ENCODE measurements around the gene RALGPS1. TPM values are rescaled to one million over a fixed set of nuclear protein-coding genes. Genes with fewer than 3 reads are reported as not detected.

The RALGPS1 gene
- 1 to 10 TPM; 1.6 to 2.4 TPM for total RNA-seq
- polyA plus RNA-seq = 3.2 TPM

GRCh38 chr9:126914458-126915280, at the start of gene RALGPS1:
Gene RALGPS1 (plus strand): TSS chr9:126914782. CDS start chr9:126962290, 47,508 bp downstream.
- Histone ChIP-seq H3K27me3 (ENCODE audit: insufficient read depth, low read length, poor library complexity, severe bottlenecking) (no peaks in the 10 kb centered on the region), H3K4me1 (ENCODE audit: insufficient read depth, low read length) (peaks cover 6% of the 10 kb centered on the region), H3K4me3 (ENCODE audit: low read length) (peak within 1 kb of the TSS; percentile 45), H3K36me3 (ENCODE audit: insufficient read depth, low read length) (no peaks in the 10 kb centered on the region), H3K9me3 (ENCODE audit: low read length) (no peaks in the 10 kb centered on the region), H3K27ac (ENCODE audit: low read depth, low read length) (no peak within 1 kb of the TSS)
- H3K36me3 Mint-ChIP-seq = peaks cover 0 to 3% (median 0%) of the 10 kb centered on the region in 3 donors
- peak within 1 kb of the TSS; percentile 77 to 93 (median 84) for H3K4me3 Mint-ChIP-seq
- ChIA-PET CTCF (interaction anchor here (1.1 to 1.5 kb wide), 2 partner anchors 50 to 56 kb away, joined by 4 to 5 read pairs; no protein-coding TSS in a partner anchor), POLR2A (interaction anchor here (0.7 to 1.0 kb wide), 2 partner anchors 219 to 473 kb away, joined by 3 to 4 read pairs; no protein-coding TSS in a partner anchor)
- H3K4me1 Mint-ChIP-seq = peaks cover 8 to 13% (median 11%) of the 10 kb centered on the region in 3 donors
- H3K27ac Mint-ChIP-seq = peak within 1 kb of the TSS in 7 of 8 donors; percentile 46 to 76 (median 68)
- peaks cover 0 to 2% (median 0%) of the 10 kb centered on the region in 5 donors for H3K9me3 Mint-ChIP-seq
- DNase-seq = peak; percentile 83 to 91 (median 87)
- peaks cover 0 to 4% of the 10 kb centered on the region in 2 donors for H3K27me3 Mint-ChIP-seq

GRCh38 chr9:126869368-126869767, 45.2 kb upstream of the RALGPS1 start:
- DNase-seq = no peak
- CTCF ChIA-PET = no interaction called here
- H3K36me3 Mint-ChIP-seq = peaks cover 3 to 42% (median 9%) of the 10 kb centered on the region in 3 donors
- H3K9me3 ChIP-seq (ENCODE audit: low read length) = no peaks in the 10 kb centered on the region
- H3K27ac ChIP-seq (ENCODE audit: low read depth, low read length) = no peak overlapping the region
- H3K9me3 Mint-ChIP-seq = no peaks in the 10 kb centered on the region
- H3K27me3 Mint-ChIP-seq = no peaks in the 10 kb centered on the region
- POLR2A ChIA-PET = no interaction called here
- no peak overlapping the region for H3K4me3 ChIP-seq (ENCODE audit: low read length)
- peaks cover 28 to 53% (median 52%) of the 10 kb centered on the region in 3 donors for H3K4me1 Mint-ChIP-seq
- H3K27ac Mint-ChIP-seq = peak overlapping the region in 2 of 8 donors; percentile 55 to 63
- H3K27me3 ChIP-seq (ENCODE audit: insufficient read depth, low read length, poor library complexity, severe bottlenecking) = no peaks in the 10 kb centered on the region
- no peaks in the 10 kb centered on the region for H3K4me1 ChIP-seq (ENCODE audit: insufficient read depth, low read length)
- no peak overlapping the region for H3K4me3 Mint-ChIP-seq
- no peaks in the 10 kb centered on the region for H3K36me3 ChIP-seq (ENCODE audit: insufficient read depth, low read length)

GRCh38 chr9:126872516-126872915, 42.1 kb upstream of the RALGPS1 start:
- H3K36me3 Mint-ChIP-seq = peaks cover 0 to 19% (median 0%) of the 10 kb centered on the region in 3 donors
- peak overlapping the region in 6 of 8 donors; percentile 10 to 84 (median 44) for H3K27ac Mint-ChIP-seq

GRCh38 chr9:126874546-126875314, 39.9 kb upstream of the RALGPS1 start:
- Histone ChIP-seq H3K4me3 (ENCODE audit: low read length) (no peak overlapping the region), H3K9me3 (ENCODE audit: low read length) (no peaks in the 10 kb centered on the region), H3K4me1 (ENCODE audit: insufficient read depth, low read length) (no peaks in the 10 kb centered on the region), H3K27ac (ENCODE audit: low read depth, low read length) (no peak overlapping the region), H3K36me3 (ENCODE audit: insufficient read depth, low read length) (peaks cover 5% of the 10 kb centered on the region), H3K27me3 (ENCODE audit: insufficient read depth, low read length, poor library complexity, severe bottlenecking) (no peaks in the 10 kb centered on the region)
- Mint-ChIP-seq H3K36me3 (peaks cover 0 to 12% (median 3%) of the 10 kb centered on the region in 3 donors), H3K4me3 (no peak overlapping the region), H3K4me1 (peaks cover 43 to 60% (median 51%) of the 10 kb centered on the region in 3 donors), H3K27me3 (no peaks in the 10 kb centered on the region), H3K9me3 (no peaks in the 10 kb centered on the region), H3K27ac (peak overlapping the region in 5 of 8 donors; percentile 7 to 91 (median 9))
- no peak for DNase-seq
- POLR2A ChIA-PET = no interaction called here
- CTCF ChIA-PET = interaction anchor here (1.1 kb wide), 1 partner anchor 11 kb away, joined by 3 read pairs; no protein-coding TSS in a partner anchor

More at GRCh38 chr9:126872516-126872915, 42.1 kb upstream of the RALGPS1 start:
- Mint-ChIP-seq H3K27me3 (no peaks in the 10 kb centered on the region), H3K9me3 (no peaks in the 10 kb centered on the region), H3K4me1 (peaks cover 40 to 62% (median 61%) of the 10 kb centered on the region in 3 donors), H3K4me3 (no peak overlapping the region)
- no peaks in the 10 kb centered on the region for H3K4me1 ChIP-seq (ENCODE audit: insufficient read depth, low read length)
- H3K27me3 ChIP-seq (ENCODE audit: insufficient read depth, low read length, poor library complexity, severe bottlenecking) = no peaks in the 10 kb centered on the region
- H3K4me3 ChIP-seq (ENCODE audit: low read length) = no peak overlapping the region
- no peaks in the 10 kb centered on the region for H3K36me3 ChIP-seq (ENCODE audit: insufficient read depth, low read length)
- no peaks in the 10 kb centered on the region for H3K9me3 ChIP-seq (ENCODE audit: low read length)
- POLR2A ChIA-PET = no interaction called here
- DNase-seq = no peak
- H3K27ac ChIP-seq (ENCODE audit: low read depth, low read length) = no peak overlapping the region
- CTCF ChIA-PET = interaction anchor here (1.3 kb wide), 1 partner anchor 13 kb away, joined by 3 read pairs; no protein-coding TSS in a partner anchor

GRCh38 chr9:126875756-126876510, 38.6 kb upstream of the RALGPS1 start:
- H3K9me3 ChIP-seq (ENCODE audit: low read length) = no peaks in the 10 kb centered on the region
- peaks cover 41 to 53% (median 51%) of the 10 kb centered on the region in 3 donors for H3K4me1 Mint-ChIP-seq
- no peaks in the 10 kb centered on the region for H3K27me3 Mint-ChIP-seq
- H3K27ac Mint-ChIP-seq = peak overlapping the region; percentile 5 to 89 (median 72)
- DNase-seq = no peak
- no peak overlapping the region for H3K4me3 Mint-ChIP-seq
- POLR2A ChIA-PET = no interaction called here
- peaks cover 0 to 23% (median 3%) of the 10 kb centered on the region in 3 donors for H3K36me3 Mint-ChIP-seq
- H3K4me1 ChIP-seq (ENCODE audit: insufficient read depth, low read length) = no peaks in the 10 kb centered on the region
- H3K36me3 ChIP-seq (ENCODE audit: insufficient read depth, low read length) = peaks cover 17% of the 10 kb centered on the region
- H3K27ac ChIP-seq (ENCODE audit: low read depth, low read length) = no peak overlapping the region
- H3K9me3 Mint-ChIP-seq = no peaks in the 10 kb centered on the region
- H3K4me3 ChIP-seq (ENCODE audit: low read length) = no peak overlapping the region
- no peaks in the 10 kb centered on the region for H3K27me3 ChIP-seq (ENCODE audit: insufficient read depth, low read length, poor library complexity, severe bottlenecking)
- CTCF ChIA-PET = no interaction called here

GRCh38 chr9:126876531-126876930, 38.1 kb upstream of the RALGPS1 start:
- Mint-ChIP-seq H3K36me3 (peaks cover 0 to 26% (median 3%) of the 10 kb centered on the region in 3 donors), H3K27me3 (no peaks in the 10 kb centered on the region), H3K4me3 (peak overlapping the region in 1 of 7 donors; percentile 6), H3K4me1 (peaks cover 41 to 53% (median 51%) of the 10 kb centered on the region in 3 donors), H3K27ac (peak overlapping the region in 4 of 8 donors; percentile 15 to 88 (median 86)), H3K9me3 (no peaks in the 10 kb centered on the region)
- ChIA-PET CTCF (no interaction called here), POLR2A (no interaction called here)
- H3K4me3 ChIP-seq (ENCODE audit: low read length) = no peak overlapping the region
- no peak for DNase-seq
- H3K27ac ChIP-seq (ENCODE audit: low read depth, low read length) = no peak overlapping the region
- no peaks in the 10 kb centered on the region for H3K4me1 ChIP-seq (ENCODE audit: insufficient read depth, low read length)
- no peaks in the 10 kb centered on the region for H3K9me3 ChIP-seq (ENCODE audit: low read length)
- peaks cover 17% of the 10 kb centered on the region for H3K36me3 ChIP-seq (ENCODE audit: insufficient read depth, low read length)
- no peaks in the 10 kb centered on the region for H3K27me3 ChIP-seq (ENCODE audit: insufficient read depth, low read length, poor library complexity, severe bottlenecking)

GRCh38 chr9:126877418-126877817, 37.2 kb upstream of the RALGPS1 start:
- Mint-ChIP-seq H3K36me3 (peaks cover 4 to 35% (median 7%) of the 10 kb centered on the region in 3 donors), H3K4me3 (peak overlapping the region in 6 of 7 donors; percentile 28 to 75 (median 56)), H3K27ac (peak overlapping the region; percentile 15 to 93 (median 74)), H3K27me3 (no peaks in the 10 kb centered on the region), H3K9me3 (no peaks in the 10 kb centered on the region), H3K4me1 (peaks cover 41 to 50% (median 48%) of the 10 kb centered on the region in 3 donors)
- ChIA-PET POLR2A (interaction anchor here (0.5 kb wide), 1 partner anchor 62 kb away, joined by 7 read pairs; no protein-coding TSS in a partner anchor), CTCF (no interaction called here)
- H3K36me3 ChIP-seq (ENCODE audit: insufficient read depth, low read length) = peaks cover 17% of the 10 kb centered on the region
- H3K9me3 ChIP-seq (ENCODE audit: low read length) = no peaks in the 10 kb centered on the region
- H3K27me3 ChIP-seq (ENCODE audit: insufficient read depth, low read length, poor library complexity, severe bottlenecking) = no peaks in the 10 kb centered on the region
- no peak overlapping the region for H3K4me3 ChIP-seq (ENCODE audit: low read length)
- no peaks in the 10 kb centered on the region for H3K4me1 ChIP-seq (ENCODE audit: insufficient read depth, low read length)
- H3K27ac ChIP-seq (ENCODE audit: low read depth, low read length) = no peak overlapping the region
- peak in 2 of 5 donors; percentile 5 to 32 for DNase-seq

Data from CD8-positive, alpha-beta memory T cell (primary cell).